Subcutaneous adipose tissue (tissue), 4 donors: ENCODE results near the gene FFAR1. TPM values are rescaled to one million over a fixed set of nuclear protein-coding genes. Genes with fewer than 3 reads are reported as not detected.

Experiments
- CTCF ChIP-seq: fragments of 450-650 bp; IDR thresholded peaks from one replicate; pipeline ENCODE4 v1.5.1; 2016; ENCODE audit warnings: low read depth, mild to moderate bottlenecking, control low read depth, antibody characterized with exemption, moderate library complexity
- total RNA-seq, 4 donors: library from RNA; depleted of rRNA; stranded (reverse); fragments of >200 nt; gene quantifications; one replicate each; pipeline ENCODE4 v1.1.0, GENCODE V29; 2016

Gene FFAR1
- total RNA-seq, 4 donors from 2014 or later = not detected

- no peak for TF ChIP-seq CTCF
Measured at GRCh38 chr19:35328851-35329285, 18.8 kb upstream of the FFAR1 start, which contains the start of gene CD22. Gene CD22 (plus strand): TSS chr19:35329187. CDS start chr19:35332041, 2,854 bp downstream.

- no peak for TF ChIP-seq CTCF
Measured at GRCh38 chr19:35329323-35329722, 18.4 kb upstream of the FFAR1 start.

GRCh38 chr19:35330475-35330874 is 17.2 kb upstream of the FFAR1 start:
- no peak for TF ChIP-seq CTCF

GRCh38 chr19:35331551-35332214 is 16.0 kb upstream of the FFAR1 start:
- TF ChIP-seq CTCF = no peak

- TF ChIP-seq CTCF = no peak
Measured at GRCh38 chr19:35332817-35333216, 14.9 kb upstream of the FFAR1 start.

- TF ChIP-seq CTCF = no peak
Measured at GRCh38 chr19:35334144-35334753, 13.5 kb upstream of the FFAR1 start.

GRCh38 chr19:35336166-35336955 is 11.3 kb upstream of the FFAR1 start:
- TF ChIP-seq CTCF = no peak
